H1 (cell line): ENCODE measurements around the gene NUAK1. TPM values are rescaled to one million over a fixed set of nuclear protein-coding genes. Genes with fewer than 3 reads are reported as not detected.

Experiments used
- ASH2L ChIP-seq: fragments of 200-600, 300-600 bp; sonication (generic); IDR thresholded peaks from one replicate; pipeline ENCODE4 v1.7.1; 2017; ENCODE audit warnings: low read length
- ATF3 ChIP-seq: IDR thresholded peaks from 2 replicates; pipeline ENCODE4 v1.6.1; 2011; ENCODE audit warnings: low read depth, mild to moderate bottlenecking, low read length; ENCODE audit not compliant: insufficient read depth
- CEBPB ChIP-seq: IDR thresholded peaks from 2 replicates; pipeline ENCODE4 v1.6.1; 2012; ENCODE audit warnings: low read depth, low read length
- GABPA ChIP-seq: IDR thresholded peaks from 2 replicates; pipeline ENCODE4 v1.6.1; 2011; ENCODE audit warnings: mild to moderate bottlenecking, low read length, moderate library complexity, borderline replicate concordance; ENCODE audit not compliant: insufficient read depth
- SP2 ChIP-seq: IDR thresholded peaks from 2 replicates; pipeline ENCODE4 v1.6.1; 2012; ENCODE audit warnings: mild to moderate bottlenecking, low read length, inconsistent platforms
- SRF ChIP-seq: IDR thresholded peaks from 2 replicates; pipeline ENCODE4 v1.6.1; 2011; ENCODE audit warnings: mild to moderate bottlenecking, low read depth, low read length, moderate library complexity
- YY1 ChIP-seq: IDR thresholded peaks from 2 replicates; pipeline ENCODE4 v1.6.1; 2011; ENCODE audit warnings: low read depth, mild to moderate bottlenecking, low read length
- polyA plus RNA-seq, 7 experiments: library from polyadenylated mRNA; depleted of rRNA in 3 of 7; stranded (reverse) in 5 of 7; unstranded in 2 of 7; fragments of >200 nt in 5 of 7; fragments of 200-250 nt in 2 of 7; gene quantifications; 1 replicate in 5 of 7; 2 replicates in 1 of 7; 4 replicates in 1 of 7; pipeline versions ENCODE4 v1.2.1 to v1.2.3, GENCODE V29; 2011 to 2013; ENCODE audit warnings: missing spikeins in 2 of 7, mixed read lengths in 2 of 7
- total RNA-seq: library from RNA; stranded (reverse); fragmentation: NEBNext Ultra II Directional; extraction: Animal tissue kit (Norgen Biotek cat#: 25700); gene quantifications from 2 replicates; pipeline ENCODE4 v1.2.1, GENCODE V29; 2021

NUAK1 gene
- total and polyA plus RNA-seq, 2 of the 8 experiments (the other 6 are each of a cell fraction or from before 2014, with no cell fraction given) = 6.7 to 18.2 TPM

- TF ChIP-seq GABPA (no peak), SP2 (no peak), ATF3 (no peak), ASH2L (no peak), YY1 (no peak), CEBPB (no peak), SRF (no peak)
Observed at GRCh38 chr12:106049546-106049945, 89.2 kb downstream of the NUAK1 start (continued).
